NCI-H146 treated with DMSO at 0.1 percent for 48 hours (cell line): Measurements from ENCODE around the gene IGFL1.
A peak's percentile ranks its signal among the peaks of the same experiment; 100 is the strongest.
"Not testable (repeated sequence)": the region's sequence is repeated elsewhere in the genome, so short reads cannot be mapped to it uniquely, and the experiment has no call there.

ENCODE experiments used
- DNase-seq: peaks from one replicate; lab custom pipeline; 2025; ENCODE audit not compliant: unreplicated experiment; lab: John Stamatoyannopoulos, UW

IGFL1 gene

DNA sequence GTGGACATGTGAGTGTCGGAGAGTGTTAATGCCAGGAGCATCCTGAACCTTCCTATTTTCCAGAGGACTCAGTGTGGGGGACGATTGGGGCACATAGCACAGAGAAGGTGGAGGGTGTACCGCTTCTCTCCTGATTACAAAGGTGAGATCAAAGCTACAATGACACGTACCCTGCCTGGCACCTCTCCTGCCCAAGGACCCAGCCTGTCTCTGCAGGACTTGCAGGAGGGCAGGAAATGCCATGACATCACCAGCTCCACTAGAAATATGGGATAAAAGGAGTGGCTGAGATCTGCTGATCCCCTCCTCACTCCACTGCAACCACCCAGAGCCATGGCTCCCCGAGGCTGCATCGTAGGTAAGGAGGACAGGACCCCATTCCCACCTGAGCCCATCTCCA is at the start of gene IGFL1:
Gene IGFL1, plus strand, starts transcription at position 301 of the 400 bp plus-strand sequence. Its CDS starts 33 bp downstream, at position 334.
- DNase-seq, result no peak

DNA sequence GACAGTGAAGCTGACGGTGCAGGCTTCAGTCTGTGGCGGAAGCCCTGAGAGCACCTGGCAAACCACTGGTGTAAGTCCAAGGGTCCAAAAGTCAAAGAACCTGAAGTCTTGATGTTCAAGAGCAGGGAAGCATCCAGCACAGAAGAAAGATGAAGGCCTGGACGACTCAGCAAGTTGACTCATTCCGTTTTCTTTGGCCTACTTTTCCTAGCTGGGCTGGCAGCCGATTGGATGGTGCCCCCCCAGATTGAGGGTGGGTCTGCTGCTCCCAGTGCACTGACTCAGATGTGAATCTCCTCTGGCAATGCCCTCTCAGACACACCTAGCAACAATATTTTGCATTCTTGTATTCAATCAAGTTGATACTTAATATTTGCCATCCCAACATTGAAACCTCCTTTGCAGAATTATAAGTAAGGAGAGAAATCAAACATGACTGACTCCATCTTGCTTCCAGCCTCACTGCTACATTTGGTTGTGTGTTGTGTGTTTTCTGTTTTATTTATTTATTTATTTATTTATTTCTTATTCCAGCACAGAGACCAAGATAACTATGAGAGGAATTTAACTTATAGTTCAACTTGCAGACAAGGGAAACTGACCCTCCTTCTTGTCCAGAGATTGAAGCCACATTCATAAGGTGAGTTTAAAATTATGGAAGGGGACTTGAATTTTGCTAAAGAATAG is 48.7 kb upstream of the IGFL1 start:
- no peak for DNase-seq

DNA sequence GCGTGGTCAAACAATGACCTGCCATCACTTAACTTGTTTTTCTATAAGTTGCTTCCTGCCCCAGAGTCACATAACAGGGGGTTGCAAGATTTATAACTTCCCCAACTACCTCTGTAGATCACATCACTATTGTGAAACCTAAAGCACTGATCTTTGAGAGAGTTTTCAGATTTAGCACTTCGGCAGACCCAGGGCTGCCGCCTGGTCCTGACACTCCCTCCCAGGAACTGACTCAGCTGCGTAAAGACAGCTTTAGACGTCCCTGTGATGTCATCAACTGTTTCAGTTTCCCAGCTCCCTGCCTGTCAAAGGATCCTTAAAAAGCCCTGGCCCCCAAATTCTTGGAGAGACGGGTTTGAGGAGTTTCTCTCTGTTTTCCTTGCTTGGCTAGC is 48.2 kb upstream of the IGFL1 start:
- DNase-seq, result no peak

DNA sequence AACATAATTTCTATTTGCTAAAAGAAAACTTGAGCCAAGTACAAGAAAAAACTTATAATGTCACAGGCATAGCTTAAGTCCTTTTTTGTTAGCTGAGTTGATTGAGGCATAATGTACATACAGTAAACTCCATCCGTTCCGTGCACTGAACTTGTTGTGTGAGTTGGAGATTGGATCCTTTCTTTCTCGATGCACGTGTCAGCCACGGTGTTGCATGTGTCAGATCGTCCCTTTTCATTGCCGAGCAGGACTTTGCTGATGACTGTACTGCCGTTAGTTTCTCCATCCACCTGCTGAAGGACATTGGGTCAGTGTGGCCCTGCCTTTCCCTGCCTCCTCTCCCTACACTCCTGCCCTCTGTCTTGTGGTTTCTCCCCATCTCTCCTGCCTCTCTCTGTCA is 47.1 kb upstream of the IGFL1 start:
- no peak for DNase-seq

DNA sequence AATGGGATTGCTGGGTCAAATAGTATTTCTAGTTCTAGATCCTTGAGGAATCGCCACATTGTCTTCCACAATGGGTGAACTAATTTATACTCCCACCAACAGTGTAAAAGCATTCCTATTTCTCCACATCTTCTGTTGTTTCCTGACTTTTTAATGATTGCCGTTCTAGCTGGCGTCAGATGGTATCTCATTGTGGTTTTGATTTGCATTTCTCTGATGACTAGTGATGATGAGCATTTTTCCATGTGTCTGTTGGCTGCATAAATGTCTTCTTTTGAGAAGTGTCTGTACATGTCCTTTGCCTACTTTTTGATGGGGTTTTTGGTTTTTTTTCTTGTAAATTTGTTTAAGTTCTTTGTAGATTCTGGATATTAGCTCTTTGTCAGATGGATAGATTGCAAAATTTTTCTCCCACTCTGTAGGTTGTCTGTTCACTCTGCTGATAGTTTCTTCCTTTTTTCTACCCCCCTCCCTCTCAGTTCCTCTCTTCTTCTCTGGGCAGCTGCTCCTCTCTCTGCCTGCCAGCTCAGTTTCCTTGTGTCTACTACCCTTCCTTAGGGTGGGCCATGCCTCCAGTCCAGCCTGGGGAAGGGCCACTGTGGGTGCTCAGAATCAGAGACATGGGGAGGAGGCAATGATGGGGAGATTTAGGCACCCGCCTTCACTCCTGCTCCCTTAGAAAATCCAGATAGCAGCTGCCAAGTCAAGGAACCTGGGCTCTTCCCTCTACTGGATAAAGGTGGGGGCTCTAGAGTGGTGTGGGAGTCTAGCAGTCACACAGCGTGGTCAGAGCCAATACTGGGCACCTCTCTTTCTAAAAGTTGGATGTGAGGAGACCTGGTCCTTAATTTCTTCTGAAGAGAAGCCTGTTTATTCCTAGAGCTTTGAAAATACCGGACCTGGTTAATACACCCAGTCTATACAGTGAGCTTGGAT is 44.5 kb upstream of the IGFL1 start:
- DNase-seq, result not testable (repeated sequence)

DNA sequence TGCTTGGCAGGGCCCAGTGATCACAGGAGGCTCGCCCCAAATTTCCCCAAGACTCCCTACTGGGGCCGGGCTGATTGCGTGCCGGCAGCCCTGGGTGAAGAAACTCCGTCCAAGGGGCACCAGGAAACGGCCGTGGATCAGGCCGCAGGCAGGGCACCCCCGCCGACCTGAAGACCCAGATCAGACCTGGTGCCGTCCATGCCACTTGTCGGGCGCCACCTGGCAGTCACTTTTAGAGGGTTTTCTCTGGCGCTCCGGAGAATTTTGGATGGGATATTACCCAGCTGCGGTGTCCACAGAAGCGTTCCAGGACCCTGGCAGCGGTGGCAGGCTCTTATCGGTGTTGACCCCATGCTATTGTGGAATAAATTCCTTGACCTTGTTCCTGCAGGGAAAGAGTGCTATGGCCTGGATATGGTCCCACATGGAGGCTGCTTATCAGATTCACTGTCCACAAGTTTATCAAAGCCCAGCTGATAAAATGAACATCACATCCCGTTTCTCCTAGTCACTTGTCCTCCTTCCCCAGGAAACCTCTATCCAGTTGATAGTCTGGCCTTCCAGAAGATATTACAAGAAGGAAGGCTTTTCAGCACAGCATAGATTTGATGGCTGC is 43.3 kb upstream of the IGFL1 start:
- no peak for DNase-seq

DNA sequence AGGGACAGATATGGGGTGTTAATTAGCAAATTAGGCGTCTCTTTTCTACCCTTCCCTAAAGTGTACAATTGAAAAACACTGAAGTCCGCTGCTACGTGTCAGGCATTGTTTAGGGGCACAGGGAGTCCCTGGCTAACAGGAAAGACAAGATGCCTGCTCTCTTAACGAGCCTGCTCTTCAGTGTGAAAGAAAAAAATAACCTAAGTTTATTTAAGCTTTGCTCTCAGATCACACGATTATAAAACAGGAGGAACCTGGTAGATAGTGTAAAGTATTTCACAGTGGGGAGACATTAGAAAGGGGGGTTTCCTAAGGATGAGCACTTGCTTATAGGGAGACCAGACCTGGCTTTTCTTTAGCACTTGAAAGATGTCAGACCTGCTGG is 42.8 kb upstream of the IGFL1 start:
- DNase-seq, result peak; percentile 7

DNA sequence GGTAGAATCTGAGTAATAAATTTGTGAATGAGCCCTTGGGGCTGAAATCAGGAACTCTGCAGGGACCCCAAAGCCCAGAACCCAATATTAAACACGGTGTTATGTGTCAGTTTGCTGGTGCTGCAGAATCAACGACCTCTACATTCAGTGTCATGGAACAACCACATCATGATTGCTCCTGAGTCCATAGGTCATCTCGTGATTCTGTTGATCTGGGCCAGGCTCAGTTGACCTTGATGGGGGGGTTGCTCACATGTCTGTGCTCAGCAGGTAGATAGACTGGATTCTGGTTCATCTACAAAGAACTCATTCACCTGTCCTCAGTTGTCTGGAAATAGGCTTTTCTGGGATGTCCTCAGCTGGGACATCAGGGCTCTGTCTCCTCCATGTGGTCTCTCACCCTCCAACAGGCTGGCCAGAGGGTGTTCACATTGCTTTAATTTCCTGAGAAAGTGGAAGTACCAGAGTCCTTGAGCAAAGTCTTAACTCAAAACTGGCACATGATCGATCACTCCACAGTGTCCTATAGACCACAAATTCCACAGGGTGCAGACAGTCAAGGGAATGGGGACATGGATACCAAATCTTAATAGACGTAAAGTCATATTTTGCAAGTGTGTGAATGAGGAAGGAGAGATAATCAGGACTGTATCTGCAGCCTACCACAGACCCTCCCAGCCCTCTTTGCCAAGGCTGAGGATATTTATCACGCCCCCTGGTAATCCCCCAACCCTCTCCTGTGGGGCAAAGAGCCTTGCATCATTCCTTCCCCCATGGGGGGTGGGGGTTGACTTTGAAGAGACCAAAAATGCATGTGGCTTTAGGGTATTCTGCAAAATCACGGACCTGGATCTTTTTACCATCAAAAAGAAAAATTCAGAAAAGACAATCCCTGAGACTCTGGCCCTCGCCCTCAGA is 39.3 kb upstream of the IGFL1 start:
- DNase-seq, result no peak

DNA sequence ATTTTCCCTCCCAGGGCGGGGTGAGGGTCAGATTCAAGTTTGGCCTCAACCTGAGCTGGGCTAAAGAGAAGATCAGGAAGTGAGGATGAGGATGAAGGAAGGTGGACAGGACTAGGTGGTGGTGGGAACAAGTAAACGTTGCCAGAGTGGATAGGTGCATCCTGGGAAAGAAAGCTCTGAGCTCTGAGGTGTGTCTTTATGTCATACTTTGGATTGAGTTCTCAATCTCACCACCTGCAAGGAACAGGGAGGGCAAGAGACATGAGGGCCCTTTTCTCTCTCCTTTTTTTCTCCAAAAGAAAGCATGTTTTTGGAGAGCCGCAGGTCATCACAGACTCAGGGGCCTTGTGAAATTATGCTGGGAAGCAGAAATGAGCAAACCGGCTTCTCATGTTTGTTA is 38.2 kb upstream of the IGFL1 start:
- no peak for DNase-seq

DNA sequence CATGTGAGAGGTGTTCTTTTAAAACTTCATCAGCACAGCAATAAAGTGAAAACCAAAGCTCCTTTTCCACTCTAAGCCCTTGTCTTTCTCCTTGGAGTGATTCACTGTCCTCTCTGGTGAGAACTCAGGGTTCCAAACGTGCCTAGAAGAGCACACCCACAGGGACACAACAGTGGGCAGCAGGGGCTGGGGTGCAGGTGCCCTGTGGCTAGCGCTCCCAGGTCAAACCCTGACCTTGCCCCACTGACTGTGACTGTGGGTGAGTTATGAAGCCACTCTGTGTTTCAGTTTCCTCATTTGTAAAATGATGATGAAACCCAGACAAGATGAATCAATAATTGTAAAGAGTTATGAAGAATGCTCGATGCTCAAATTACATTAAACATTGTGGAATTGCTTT is 37.6 kb upstream of the IGFL1 start:
- no peak for DNase-seq

DNA sequence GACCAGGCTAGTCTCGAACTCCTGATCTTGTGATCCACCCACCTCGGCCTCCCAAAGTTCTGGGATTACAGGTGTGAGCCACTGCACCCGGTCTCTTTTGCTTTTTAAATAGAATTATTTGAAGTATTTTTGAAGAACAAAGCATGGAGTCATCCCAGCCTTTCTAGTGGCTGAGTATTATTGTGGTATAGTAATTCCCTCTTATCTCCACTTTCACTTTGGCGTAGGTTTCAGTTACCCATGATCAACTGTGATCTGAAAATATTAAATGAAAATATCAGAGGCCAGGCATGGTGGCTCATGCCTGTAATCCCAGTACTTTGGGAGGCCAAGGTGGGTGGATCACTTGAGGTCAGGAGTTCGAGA is 36.9 kb upstream of the IGFL1 start:
- DNase-seq, result not testable (repeated sequence)

DNA sequence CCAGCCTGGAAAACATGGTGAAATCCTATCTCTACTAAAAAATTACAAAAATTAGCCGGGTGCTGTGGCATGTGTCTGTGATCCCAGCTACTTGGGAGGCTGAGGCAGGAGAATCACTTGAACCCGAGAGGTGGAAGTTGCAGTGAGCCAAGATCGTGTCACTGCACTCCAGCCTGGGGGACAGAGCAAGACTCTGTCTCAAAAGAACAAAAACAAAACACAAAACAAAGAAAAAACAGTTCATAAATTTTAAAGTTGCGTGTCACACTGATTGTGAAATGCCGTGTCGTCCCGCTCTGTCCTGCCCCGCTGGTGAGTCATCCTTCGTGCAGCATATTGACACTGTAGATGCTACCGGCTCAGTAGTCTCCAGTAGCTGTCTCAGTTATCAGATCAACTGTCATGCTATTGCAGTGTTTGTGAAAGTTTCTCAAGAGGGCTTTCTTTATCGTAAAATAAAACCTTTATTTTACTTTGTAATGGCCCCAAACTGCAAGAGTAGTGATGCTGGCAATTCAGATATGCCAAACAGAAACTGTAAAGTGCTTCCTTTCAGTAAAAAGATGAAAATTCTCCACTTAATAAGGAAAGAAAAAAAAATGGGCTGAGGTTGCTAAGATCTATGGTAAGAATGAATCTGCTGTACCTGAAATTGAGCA is 36.4 kb upstream of the IGFL1 start:
- DNase-seq, result no peak

DNA sequence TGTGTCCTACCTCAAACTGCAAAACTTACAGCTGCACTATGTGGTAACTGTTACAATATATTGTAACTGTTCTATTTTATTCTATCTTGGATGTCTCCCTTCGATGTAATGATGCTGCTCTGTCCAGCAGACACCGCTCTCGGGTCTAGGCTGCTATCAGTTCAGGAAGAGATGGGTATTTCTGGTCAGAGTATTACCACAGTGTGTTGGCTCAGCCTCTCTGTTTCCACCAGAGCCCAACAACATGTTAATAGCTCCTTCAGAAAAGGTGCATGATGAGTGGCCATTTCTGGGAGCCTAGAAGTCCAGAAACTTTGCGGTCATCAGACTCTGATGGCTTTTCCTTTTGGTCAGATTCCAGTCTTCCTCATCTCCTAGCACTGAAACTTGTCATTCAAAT is 35.9 kb upstream of the IGFL1 start:
- DNase-seq, result no peak

DNA sequence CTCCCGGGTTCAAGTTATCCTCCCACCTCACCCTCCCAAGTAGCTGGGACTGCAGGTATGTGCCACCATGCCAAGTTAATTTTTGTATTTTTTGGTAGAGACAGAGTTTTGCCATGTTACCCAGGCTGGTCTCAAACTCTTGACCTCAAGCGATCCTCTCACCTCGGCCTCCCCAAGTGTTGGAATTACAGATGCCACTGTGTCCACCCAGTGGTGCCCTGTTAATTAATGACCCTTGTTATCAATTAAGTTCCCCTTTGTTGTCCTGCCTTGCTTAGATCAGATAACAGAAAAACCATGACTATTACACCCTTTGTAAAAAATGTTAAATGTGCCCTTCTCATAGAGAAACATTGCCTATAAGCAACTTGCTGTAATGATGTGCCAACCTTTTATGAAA is 34.4 kb upstream of the IGFL1 start:
- no peak for DNase-seq

DNA sequence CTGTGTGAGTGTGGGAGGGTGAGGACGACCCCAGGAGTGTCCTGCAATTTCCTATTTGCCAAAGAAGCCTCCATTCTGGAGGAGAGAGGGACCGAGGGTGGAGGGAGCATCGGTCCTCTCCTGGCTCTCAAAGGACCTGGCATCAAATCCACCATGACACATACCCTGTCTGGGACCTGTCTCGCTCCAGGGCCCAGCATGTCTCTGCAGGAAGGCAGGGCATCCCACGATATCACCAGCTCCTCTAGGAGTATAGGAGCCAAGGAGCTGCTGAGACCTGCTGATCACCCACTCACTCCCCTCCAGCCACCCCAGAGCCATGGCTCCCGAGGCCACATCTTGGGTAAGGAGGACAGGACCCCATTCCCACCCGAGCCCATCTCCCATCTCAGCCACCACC is 33.6 kb upstream of the IGFL1 start:
- not testable (repeated sequence) for DNase-seq

DNA sequence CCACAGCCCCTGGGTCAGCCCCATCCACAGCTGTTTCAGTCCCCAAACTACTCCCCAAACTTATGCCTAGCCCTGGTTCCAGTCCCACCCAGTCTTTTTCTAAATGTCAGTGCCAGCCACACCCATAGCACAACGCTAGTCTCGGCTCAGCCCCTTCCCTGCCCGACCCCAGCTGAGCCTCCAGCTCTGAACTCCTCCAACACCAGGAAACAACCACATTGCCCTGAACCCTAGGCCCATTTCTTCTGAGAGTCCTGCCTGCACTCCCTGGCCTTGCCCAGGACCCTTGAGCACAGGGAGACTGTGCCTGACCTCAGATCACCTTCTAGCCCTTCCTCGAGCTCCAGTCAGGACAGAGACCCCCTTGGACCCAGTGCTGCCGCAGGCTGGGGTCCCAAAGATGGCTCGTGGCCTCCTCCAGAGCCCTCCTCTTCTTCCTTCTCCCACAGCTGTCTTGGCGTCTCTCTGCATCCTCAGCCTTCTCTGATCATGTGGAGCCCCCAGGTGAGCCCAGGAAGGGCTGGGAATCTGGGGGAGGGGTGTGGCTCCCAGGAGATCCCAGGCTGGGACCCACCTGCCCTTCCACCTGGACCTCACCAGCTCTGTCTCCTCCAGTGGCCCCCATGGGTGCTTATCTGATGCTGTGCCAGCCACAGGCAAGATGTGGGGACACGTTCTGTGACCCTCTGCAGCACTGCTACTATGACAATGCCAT is 33.0 kb upstream of the IGFL1 start:
- DNase-seq, result no peak

DNA sequence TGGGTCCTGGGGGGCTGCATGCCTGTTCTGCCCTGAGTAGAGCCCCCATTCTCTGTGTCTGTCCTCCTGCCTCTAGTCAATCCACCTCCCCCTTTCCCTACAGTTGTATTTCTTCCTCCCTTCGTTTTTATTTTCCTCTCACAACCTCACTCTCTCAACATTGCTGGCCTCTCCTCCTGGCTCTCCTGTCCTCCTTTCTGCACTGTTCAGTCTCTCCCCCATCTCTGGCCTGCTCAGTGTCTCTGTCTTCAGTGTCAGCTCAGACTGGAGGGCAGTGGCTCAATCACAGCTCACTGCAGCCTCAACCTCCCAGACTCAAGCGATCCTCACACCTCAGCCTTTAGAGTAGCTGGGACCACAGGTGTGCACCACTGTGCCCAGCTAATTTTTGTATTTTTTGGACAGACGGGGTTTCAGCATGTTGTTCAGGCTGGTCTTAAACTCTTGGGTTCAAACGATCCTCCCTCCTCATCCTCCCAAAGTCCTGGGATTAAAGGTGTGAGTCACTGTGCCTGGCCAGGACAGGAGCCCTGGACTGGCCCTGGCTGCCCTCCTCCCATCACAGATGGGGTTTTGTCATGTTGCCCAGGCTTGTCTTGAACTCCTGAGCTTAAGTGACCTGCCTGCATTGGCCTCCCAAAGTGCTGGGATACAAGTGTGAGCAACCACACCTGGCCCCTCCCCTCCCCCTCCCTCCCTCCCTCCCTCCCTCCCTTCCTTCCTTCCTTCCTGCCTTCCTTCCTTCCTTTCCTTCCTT is 32.0 kb upstream of the IGFL1 start:
- DNase-seq, result no peak

DNA sequence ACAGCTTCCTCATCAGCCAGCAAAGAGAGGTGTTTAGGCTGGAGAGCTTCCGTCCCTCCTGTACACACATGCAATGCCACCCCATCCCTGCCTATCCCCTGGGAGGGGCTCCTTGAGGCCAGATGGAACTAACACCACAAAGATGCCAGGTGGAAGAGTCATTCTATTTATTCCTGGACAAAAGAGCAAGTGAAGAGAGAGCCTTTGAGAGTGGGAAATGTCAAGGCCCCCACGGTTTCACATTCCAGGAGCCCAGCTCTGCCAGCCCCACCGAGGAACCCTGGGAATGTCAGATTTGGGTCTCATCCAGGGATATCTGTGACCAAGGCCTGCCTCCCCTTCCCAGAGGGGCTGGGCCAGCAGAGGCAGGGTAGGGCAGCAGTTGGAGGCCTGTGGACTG is 30.8 kb upstream of the IGFL1 start:
- no peak for DNase-seq
